Naive thymus-derived CD4-positive, alpha-beta T cell (primary cell): ENCODE measurements around the gene ARHGAP33. TPM values are rescaled to one million over a fixed set of nuclear protein-coding genes. Genes with fewer than 3 reads are reported as not detected.

Experiments used
- polyA plus RNA-seq, 2 donors: library from polyadenylated mRNA; unstranded; fragments of 300-500 nt; fragmentation: Illumina TruSeq; gene quantifications; one replicate each; pipeline ENCODE4 v1.2.3, GENCODE V29; 2021
- total RNA-seq, 6 experiments: library from RNA in 5 of 6; stranded (reverse) in 5 of 6; gene quantifications; 1 replicate in 5 of 6; 2 replicates in 1 of 6; pipeline ENCODE4 v1.2.3 and lab custom pipeline; 2021 to 2026

Gene ARHGAP33
- total and polyA plus RNA-seq, 7 experiments from 2014 or later = 0.09 to 55.5 (median 20.6) TPM

Other genes starting within 250 kb of the ARHGAP33 start
- gene SBSN, start 247.3 kb upstream of the ARHGAP33 start, total RNA-seq = not detected
- gene SBSN, start 247.3 kb upstream of the ARHGAP33 start, polyA plus RNA-seq = not detected
- not detected for gene GAPDHS, start 242.1 kb upstream of the ARHGAP33 start, total RNA-seq
- not detected for gene GAPDHS, start 242.1 kb upstream of the ARHGAP33 start, polyA plus RNA-seq
- gene TMEM147, start 229.9 kb upstream of the ARHGAP33 start, total RNA-seq = 10 to 100 TPM; 24.7 to 54.0 (median 34.6) TPM
- 100 to 1,000 TPM; 143 to 154 TPM for gene TMEM147, start 229.9 kb upstream of the ARHGAP33 start, polyA plus RNA-seq
- not detected for gene ATP4A, start 211.9 kb upstream of the ARHGAP33 start, total RNA-seq
- gene ATP4A, start 211.9 kb upstream of the ARHGAP33 start, polyA plus RNA-seq = not detected
- gene PMIS2, start 189.4 kb upstream of the ARHGAP33 start, total RNA-seq = not detected
- gene PMIS2, start 189.4 kb upstream of the ARHGAP33 start, polyA plus RNA-seq = not detected
- 10 to 100 TPM; 23.6 to 40.0 (median 28.4) TPM for gene HAUS5, start 162.8 kb upstream of the ARHGAP33 start, total RNA-seq
- 1 to 10 TPM; 7.6 TPM for gene HAUS5, start 162.8 kb upstream of the ARHGAP33 start, polyA plus RNA-seq
- 10 to 100 TPM; 39.0 to 98.2 (median 51.3) TPM for gene RBM42, start 146.5 kb upstream of the ARHGAP33 start, total RNA-seq
- 10 to 100 TPM; 48.7 to 49.8 TPM for gene RBM42, start 146.5 kb upstream of the ARHGAP33 start, polyA plus RNA-seq
- gene ETV2, start 133.8 kb upstream of the ARHGAP33 start, total RNA-seq = under 1 TPM in 3 of 5 experiments, not detected in 2; 0.56 to 0.71 (median 0.70) TPM
- under 1 TPM; 0.61 to 0.89 TPM for gene ETV2, start 133.8 kb upstream of the ARHGAP33 start, polyA plus RNA-seq
- gene COX6B1, start 127.2 kb upstream of the ARHGAP33 start, total RNA-seq = 100 to 1,000 TPM; 172 to 464 (median 232) TPM
- 100 to 1,000 TPM; 819 to 873 TPM for gene COX6B1, start 127.2 kb upstream of the ARHGAP33 start, polyA plus RNA-seq
- 1 to 10 TPM in 1 of 5 experiments, under 1 TPM in 1, not detected in 3; 0.41 to 1.3 TPM for gene UPK1A, start 109.0 kb upstream of the ARHGAP33 start, total RNA-seq
- not detected for gene UPK1A, start 109.0 kb upstream of the ARHGAP33 start, polyA plus RNA-seq
- 10 to 100 TPM in 1 of 5 experiments, 1 to 10 TPM in 1, under 1 TPM in 2, not detected in 1; 0.35 to 41.6 (median 1.0) TPM for gene ZBTB32, start 71.0 kb upstream of the ARHGAP33 start, total RNA-seq
- gene ZBTB32, start 71.0 kb upstream of the ARHGAP33 start, polyA plus RNA-seq = not detected
- gene KMT2B, start 57.6 kb upstream of the ARHGAP33 start, total RNA-seq = 10 to 100 TPM; 64.2 to 79.8 (median 77.3) TPM
- 1 to 10 TPM in 1 of 2 donors, under 1 TPM in 1; 0.60 to 3.2 TPM for gene KMT2B, start 57.6 kb upstream of the ARHGAP33 start, polyA plus RNA-seq
- gene IGFLR1, start 33.1 kb upstream of the ARHGAP33 start, total RNA-seq = 100 to 1,000 TPM in 2 of 5 experiments, 10 to 100 TPM in 3; 61.4 to 113 (median 62.8) TPM
- gene IGFLR1, start 33.1 kb upstream of the ARHGAP33 start, polyA plus RNA-seq = 100 to 1,000 TPM in 1 of 2 donors, 10 to 100 TPM in 1; 99.5 to 107 TPM
- 10 to 100 TPM; 33.7 to 86.8 (median 68.6) TPM for gene U2AF1L4, start 30.1 kb upstream of the ARHGAP33 start, total RNA-seq
- 10 to 100 TPM; 75.7 to 89.7 TPM for gene U2AF1L4, start 30.1 kb upstream of the ARHGAP33 start, polyA plus RNA-seq
- 10 to 100 TPM; 20.4 to 50.9 (median 26.3) TPM for gene PSENEN, start 29.9 kb upstream of the ARHGAP33 start, total RNA-seq
- gene PSENEN, start 29.9 kb upstream of the ARHGAP33 start, polyA plus RNA-seq = 10 to 100 TPM; 49.0 to 79.1 TPM
- gene LIN37, start 27.0 kb upstream of the ARHGAP33 start, total RNA-seq = 10 to 100 TPM in 4 of 5 experiments, 1 to 10 TPM in 1; 7.9 to 33.1 (median 18.9) TPM
- 10 to 100 TPM in 1 of 2 donors, 1 to 10 TPM in 1; 6.7 to 20.6 TPM for gene LIN37, start 27.0 kb upstream of the ARHGAP33 start, polyA plus RNA-seq
- under 1 TPM in 1 of 5 experiments, not detected in 4; 0.22 TPM for gene HSPB6, start 18.5 kb upstream of the ARHGAP33 start, total RNA-seq
- gene HSPB6, start 18.5 kb upstream of the ARHGAP33 start, polyA plus RNA-seq = not detected
- gene PROSER3, start 17.4 kb upstream of the ARHGAP33 start, total RNA-seq = 10 to 100 TPM; 34.0 to 47.3 (median 39.7) TPM
- gene PROSER3, start 17.4 kb upstream of the ARHGAP33 start, polyA plus RNA-seq = 1 to 10 TPM; 5.4 to 6.8 TPM
- not detected for gene PRODH2, start 37.3 kb downstream of the ARHGAP33 start, total RNA-seq
- not detected for gene PRODH2, start 37.3 kb downstream of the ARHGAP33 start, polyA plus RNA-seq
- gene NPHS1, start 76.9 kb downstream of the ARHGAP33 start, total RNA-seq = under 1 TPM in 2 of 5 experiments, not detected in 3; 0.30 to 0.51 TPM
- not detected for gene NPHS1, start 76.9 kb downstream of the ARHGAP33 start, polyA plus RNA-seq
- gene KIRREL2, start 81.3 kb downstream of the ARHGAP33 start, total RNA-seq = 1 to 10 TPM in 1 of 5 experiments, under 1 TPM in 2, not detected in 2; 0.16 to 1.3 (median 0.29) TPM
- gene KIRREL2, start 81.3 kb downstream of the ARHGAP33 start, polyA plus RNA-seq = not detected
- gene APLP1, start 93.0 kb downstream of the ARHGAP33 start, total RNA-seq = 1 to 10 TPM in 1 of 5 experiments, not detected in 4; 2.4 TPM
- not detected for gene APLP1, start 93.0 kb downstream of the ARHGAP33 start, polyA plus RNA-seq
- gene NFKBID, start 125.0 kb downstream of the ARHGAP33 start, total RNA-seq = 100 to 1,000 TPM in 1 of 5 experiments, 10 to 100 TPM in 4; 47.8 to 116 (median 57.0) TPM
- gene NFKBID, start 125.0 kb downstream of the ARHGAP33 start, polyA plus RNA-seq = 1 to 10 TPM; 2.4 to 6.5 TPM
- 100 to 1,000 TPM in 3 of 5 experiments, 10 to 100 TPM in 2; 57.4 to 117 (median 113) TPM for gene HCST, start 127.0 kb downstream of the ARHGAP33 start, total RNA-seq
- gene HCST, start 127.0 kb downstream of the ARHGAP33 start, polyA plus RNA-seq = 100 to 1,000 TPM; 879 to 895 TPM
- 100 to 1,000 TPM in 1 of 5 experiments, 10 to 100 TPM in 3, not detected in 1; 15.1 to 428 (median 35.6) TPM for gene TYROBP, start 132.7 kb downstream of the ARHGAP33 start, total RNA-seq
- gene TYROBP, start 132.7 kb downstream of the ARHGAP33 start, polyA plus RNA-seq = 1 to 10 TPM; 2.3 to 3.7 TPM
- gene LRFN3, start 160.8 kb downstream of the ARHGAP33 start, total RNA-seq = 10 to 100 TPM in 3 of 5 experiments, 1 to 10 TPM in 2; 5.7 to 14.9 (median 11.6) TPM
- 1 to 10 TPM; 1.2 to 2.4 TPM for gene LRFN3, start 160.8 kb downstream of the ARHGAP33 start, polyA plus RNA-seq
- gene SDHAF1, start 219.6 kb downstream of the ARHGAP33 start, total RNA-seq = 10 to 100 TPM in 3 of 5 experiments, 1 to 10 TPM in 2; 7.8 to 26.1 (median 17.8) TPM
- 10 to 100 TPM; 29.9 to 58.1 TPM for gene SDHAF1, start 219.6 kb downstream of the ARHGAP33 start, polyA plus RNA-seq
- 1 to 10 TPM; 1.7 to 5.4 (median 3.8) TPM for gene SYNE4, start 233.2 kb downstream of the ARHGAP33 start, total RNA-seq
- gene SYNE4, start 233.2 kb downstream of the ARHGAP33 start, polyA plus RNA-seq = under 1 TPM in 1 of 2 donors, not detected in 1; 0.14 TPM
- 10 to 100 TPM; 32.6 to 60.6 (median 49.3) TPM for gene ALKBH6, start 238.6 kb downstream of the ARHGAP33 start, total RNA-seq
- gene ALKBH6, start 238.6 kb downstream of the ARHGAP33 start, polyA plus RNA-seq = 10 to 100 TPM; 19.1 to 34.1 TPM